H1 (cell line): Measurements from ENCODE around the gene NPSR1. TPM values are rescaled to one million over a fixed set of nuclear protein-coding genes. Genes with fewer than 3 reads are reported as not detected.

Experiments used
- CTCF ChIA-PET: fragments of 300-600 bp; sonication (Branson Sonifier 250); formaldehyde crosslinking; loops from one replicate; lab custom pipeline; 2021; ENCODE audit not compliant: partially characterized antibody; lab: Charles Lee
- POLR2A ChIA-PET: fragments of 300-600 bp; sonication (Branson Sonifier 250); formaldehyde crosslinking; loops from one replicate; lab custom pipeline; 2021; ENCODE audit warnings: inconsistent platforms; ENCODE audit not compliant: partially characterized antibody; lab: Charles Lee
- DNase-seq, 2 experiments: peaks; one replicate each; pipeline versions ENCODE4 v3.0.0 to v3.0.0-alpha.2; 2010 to 2022; ENCODE audit warnings: low spot score in 2 of 2, low read depth in 1 of 2, mixed read lengths in 1 of 2
- FAIRE-seq: peaks from 2 replicates; lab custom pipeline; 2011; peaks lifted over from hg19 to GRCh38; lab: Jason Lieb, UNC
- H2AFZ ChIP-seq: 2 replicates; pipeline ENCODE4 v1.8.1; 2012; ENCODE audit warnings: low read length, inconsistent platforms
- H2AK5ac ChIP-seq: 2 replicates; pipeline ENCODE4 v1.6.1; 2013; ENCODE audit warnings: low read depth, low read length
- H2BK120ac ChIP-seq: replicated peaks from 2 replicates; pipeline ENCODE3; 2013; ENCODE audit warnings: low read depth, low read length, inconsistent platforms
- H2BK12ac ChIP-seq: 2 replicates; pipeline ENCODE4 v1.6.1; 2013; ENCODE audit warnings: low read depth, low read length
- H2BK15ac ChIP-seq: 2 replicates; pipeline ENCODE4 v1.6.1; 2013; ENCODE audit warnings: low read length
- H2BK20ac ChIP-seq: 2 replicates; pipeline ENCODE4 v1.6.1; 2013; ENCODE audit warnings: low read length
- H2BK5ac ChIP-seq: 2 replicates; pipeline ENCODE4 v1.6.1; 2013; ENCODE audit warnings: low read depth, low read length
- H3K14ac ChIP-seq: 2 replicates; pipeline ENCODE4 v1.6.1; 2013; ENCODE audit warnings: inconsistent platforms; ENCODE audit not compliant: insufficient read length
- H3K18ac ChIP-seq: 2 replicates; pipeline ENCODE4 v1.6.1; 2013; ENCODE audit warnings: low read length; ENCODE audit errors: extremely low read depth
- H3K23ac ChIP-seq: 2 replicates; pipeline ENCODE4 v1.6.1; 2013; ENCODE audit warnings: inconsistent platforms; ENCODE audit not compliant: insufficient read length
- H3K23me2 ChIP-seq: 2 replicates; pipeline ENCODE4 v1.6.1; 2013; ENCODE audit warnings: low read depth, low read length
- H3K27ac ChIP-seq: 2 replicates; pipeline ENCODE4 v1.6.1; 2011; ENCODE audit warnings: low read depth, low read length, inconsistent platforms
- H3K27me3 ChIP-seq, 4 experiments: replicated peaks in 1 of 4; 1 replicate in 1 of 4; 2 replicates in 3 of 4; pipeline versions ENCODE4 v1.6.1 to v1.8.1; 2011 to 2013; ENCODE audit warnings: low read length in 3 of 4, mild to moderate bottlenecking in 3 of 4, inconsistent platforms in 2 of 4, mixed read lengths in 2 of 4, moderate library complexity in 1 of 4; ENCODE audit not compliant: control insufficient read depth in 3 of 4, insufficient read depth in 3 of 4; ENCODE audit errors: extremely low read depth in 1 of 4
- H3K36me3 ChIP-seq, 4 experiments: 2 replicates each; pipeline versions ENCODE4 v1.6.1 to v1.8.1; 2011 to 2013; ENCODE audit warnings: mild to moderate bottlenecking in 4 of 4, low read length in 3 of 4, moderate library complexity in 2 of 4, control low read depth in 1 of 4, inconsistent platforms in 1 of 4; ENCODE audit not compliant: insufficient read depth in 4 of 4, control insufficient read depth in 2 of 4
- H3K4ac ChIP-seq: replicated peaks from 2 replicates; pipeline ENCODE3; 2013; ENCODE audit warnings: low read length, low read depth, mixed read lengths, inconsistent platforms; ENCODE audit not compliant: insufficient read length
- H3K4me1 ChIP-seq, 4 experiments: replicated peaks in 1 of 4; 1 replicate in 1 of 4; 2 replicates in 3 of 4; pipeline versions ENCODE4 v1.6.1 to v1.8.1; 2011 to 2013; ENCODE audit warnings: low read length in 3 of 4, inconsistent platforms in 2 of 4, mixed read lengths in 1 of 4; ENCODE audit not compliant: insufficient read depth in 4 of 4, control insufficient read depth in 3 of 4
- H3K4me2 ChIP-seq, 2 experiments: 2 replicates each; pipeline versions ENCODE4 v1.6.1 to v1.8.1; 2011 to 2013; ENCODE audit warnings: low read depth in 2 of 2, low read length in 2 of 2, control low read depth in 1 of 2, inconsistent platforms in 1 of 2, mild to moderate bottlenecking in 1 of 2; ENCODE audit not compliant: insufficient read depth in 1 of 2
- H3K4me3 ChIP-seq, 4 experiments: fragments of 200-600, 300-600 bp in 1 of 4; sonication (generic), shearing (Covaris generic), sonication (Bioruptor Twin) in 1 of 4; 2 replicates each; pipeline versions ENCODE4 v1.5.1 to v1.8.1; 2011 to 2016; ENCODE audit warnings: low read length in 4 of 4, low read depth in 3 of 4, control low read depth in 2 of 4, inconsistent platforms in 2 of 4, mild to moderate bottlenecking in 2 of 4, mixed read lengths in 1 of 4, moderate library complexity in 1 of 4; ENCODE audit not compliant: insufficient read depth in 2 of 4; ENCODE audit errors: extremely low read depth in 1 of 4
- H3K56ac ChIP-seq: replicated peaks from 2 replicates; pipeline ENCODE3; 2013; ENCODE audit warnings: low read depth, mild to moderate bottlenecking, mixed read lengths, low read length, inconsistent platforms; ENCODE audit not compliant: insufficient read length
- H3K79me1 ChIP-seq: 2 replicates; pipeline ENCODE4 v1.6.1; 2013; ENCODE audit warnings: low read depth, low read length, control low read depth
- H3K79me2 ChIP-seq, 2 experiments: 2 replicates each; pipeline versions ENCODE4 v1.6.1 to v1.8.1; 2012 to 2013; ENCODE audit warnings: low read length in 2 of 2, mild to moderate bottlenecking in 2 of 2, inconsistent platforms in 1 of 2; ENCODE audit not compliant: insufficient read depth in 2 of 2, control insufficient read depth in 1 of 2
- H3K9ac ChIP-seq, 4 experiments: replicated peaks in 1 of 4; 1 replicate in 1 of 4; 2 replicates in 3 of 4; pipeline versions ENCODE4 v1.6.1 to v1.8.1; 2011 to 2013; ENCODE audit warnings: low read depth in 3 of 4, low read length in 3 of 4, control low read depth in 2 of 4, mild to moderate bottlenecking in 2 of 4, moderate library complexity in 2 of 4, inconsistent platforms in 1 of 4; ENCODE audit errors: extremely low read depth in 1 of 4
- H3K9me3 ChIP-seq, 2 experiments: 2 replicates each; pipeline versions ENCODE4 v1.6.1 to v1.8.1; 2012 to 2013; ENCODE audit warnings: mild to moderate bottlenecking in 2 of 2, moderate library complexity in 2 of 2, control low read depth in 1 of 2, inconsistent platforms in 1 of 2, low read depth in 1 of 2, low read length in 1 of 2, mixed read lengths in 1 of 2; ENCODE audit not compliant: insufficient read depth in 2 of 2
- H4K20me1 ChIP-seq, 2 experiments: replicated peaks in 1 of 2; 2 replicates each; pipeline versions ENCODE3 to v1.8.1; 2011 to 2013; ENCODE audit warnings: inconsistent platforms in 2 of 2, low read length in 2 of 2, mild to moderate bottlenecking in 1 of 2; ENCODE audit not compliant: insufficient read depth in 2 of 2, control insufficient read depth in 1 of 2
- H4K5ac ChIP-seq: 2 replicates; pipeline ENCODE4 v1.6.1; 2013; ENCODE audit warnings: low read length, low read depth, mixed read lengths, inconsistent platforms; ENCODE audit not compliant: insufficient read length
- H4K8ac ChIP-seq: 2 replicates; pipeline ENCODE4 v1.8.0; 2013; ENCODE audit warnings: mild to moderate bottlenecking, moderate library complexity, low read length, inconsistent platforms; ENCODE audit not compliant: insufficient read depth; ENCODE audit errors: extremely low read depth
- H4K91ac ChIP-seq: replicated peaks from 2 replicates; pipeline ENCODE3; 2013; ENCODE audit warnings: low read length, mixed read lengths, inconsistent platforms; ENCODE audit not compliant: insufficient read length
- BACH1 ChIP-seq: IDR thresholded peaks from 2 replicates; pipeline ENCODE4 v1.6.1; 2012; ENCODE audit warnings: low read length, improper control_type of control experiment
- EP300 ChIP-seq, 2 experiments: IDR thresholded peaks; 1 replicate in 1 of 2; 2 replicates in 1 of 2; pipeline ENCODE4 v1.6.1; 2011 to 2012; ENCODE audit warnings: low read depth in 2 of 2, low read length in 2 of 2, mild to moderate bottlenecking in 2 of 2, borderline replicate concordance in 1 of 2, inconsistent platforms in 1 of 2, moderate library complexity in 1 of 2
- FOSL1 ChIP-seq: IDR thresholded peaks from 2 replicates; pipeline ENCODE4 v1.6.1; 2011; ENCODE audit warnings: mild to moderate bottlenecking, low read depth, low read length, moderate library complexity; ENCODE audit not compliant: insufficient read depth
- GTF2F1 ChIP-seq: IDR thresholded peaks from 2 replicates; pipeline ENCODE4 v1.6.1; 2012; ENCODE audit warnings: low read depth, low read length, improper control_type of control experiment, borderline replicate concordance
- KDM5A ChIP-seq: fragments of 200-600 bp; IDR thresholded peaks from 2 replicates; pipeline ENCODE4 v1.7.1; 2012; ENCODE audit warnings: mild to moderate bottlenecking, low read length, inconsistent platforms, mixed read lengths
- RNF2 ChIP-seq: fragments of 200-900, 300-1000 bp; sonication (generic); IDR thresholded peaks from 2 replicates; pipeline ENCODE4 v1.7.1; 2016; ENCODE audit warnings: borderline replicate concordance, low read depth, mild to moderate bottlenecking, antibody characterized with exemption, low read length; ENCODE audit not compliant: poor library complexity, severe bottlenecking; ENCODE audit errors: missing control alignments
- SAP30 ChIP-seq: fragments of 300-600 bp; sonication (generic); IDR thresholded peaks from 2 replicates; pipeline ENCODE4 v1.7.1; 2012; ENCODE audit warnings: low read length, moderate library complexity, mild to moderate bottlenecking, inconsistent platforms; ENCODE audit not compliant: insufficient read depth, insufficient replicate concordance
- SIN3A ChIP-seq, 2 experiments: IDR thresholded peaks in 1 of 2; conservative IDR thresholded peaks in 1 of 2; 2 replicates each; pipeline ENCODE4 v1.6.1; 2011 to 2012; ENCODE audit warnings: low read length in 2 of 2, improper control_type of control experiment in 1 of 2, low read depth in 1 of 2, mild to moderate bottlenecking in 1 of 2
- SIRT6 ChIP-seq: IDR thresholded peaks from one replicate; pipeline ENCODE4 v1.7.1; 2012; ENCODE audit warnings: low read length, inconsistent platforms
- TAF7 ChIP-seq: optimal IDR thresholded peaks from 2 replicates; pipeline ENCODE3; 2011; ENCODE audit warnings: low read depth, mild to moderate bottlenecking, inconsistent platforms, low read length, moderate library complexity, borderline replicate concordance
- WGBS, 2 experiments: shearing (Covaris generic) in 1 of 2; methylation state at CpG; one replicate each; pipeline versions ENCODE4 v1.1.6 to v1.1.7; 2013 to 2015; ENCODE audit warnings: low lambda C conversion rate in 2 of 2, mixed read lengths in 2 of 2, inconsistent platforms in 1 of 2, low coverage in 1 of 2, missing lambda C conversion rate in 1 of 2; ENCODE audit not compliant: insufficient replicate concordance in 2 of 2, insufficient coverage in 1 of 2, insufficient read length in 1 of 2; ENCODE audit errors: extremely low coverage in 1 of 2, missing lambda C conversion rate in 1 of 2; 5-methylcytosine and 5-hydroxymethylcytosine counted together
- polyA plus RNA-seq, 7 experiments: library from polyadenylated mRNA; depleted of rRNA in 3 of 7; stranded (reverse) in 5 of 7; unstranded in 2 of 7; fragments of >200 nt in 5 of 7; fragments of 200-250 nt in 2 of 7; gene quantifications; 1 replicate in 5 of 7; 2 replicates in 1 of 7; 4 replicates in 1 of 7; pipeline versions ENCODE4 v1.2.1 to v1.2.3, GENCODE V29; 2011 to 2013; ENCODE audit warnings: missing spikeins in 2 of 7, mixed read lengths in 2 of 7
- total RNA-seq: library from RNA; stranded (reverse); fragmentation: NEBNext Ultra II Directional; extraction: Animal tissue kit (Norgen Biotek cat#: 25700); gene quantifications from 2 replicates; pipeline ENCODE4 v1.2.1, GENCODE V29; 2021

Gene NPSR1
- total and polyA plus RNA-seq, 2 of the 8 experiments (the other 6 are each of a cell fraction or from before 2014, with no cell fraction given), result not detected

- 94% methylated on average over 1 of the region's 1 CpG; no CpG with 5 or more reads in 1 of the 2 experiments for WGBS, 2 experiments
- no peak overlapping the region for H3K9ac ChIP-seq
- FAIRE-seq (no peak), DNase-seq (no peak)
- no peak overlapping the region for H4K8ac ChIP-seq
- no peak overlapping the region for H2AK5ac ChIP-seq
- no peak overlapping the region for H2BK20ac ChIP-seq
- H2BK12ac ChIP-seq, result no peak overlapping the region
- no peak overlapping the region for H3K4me2 ChIP-seq
- no peak overlapping the region for H3K4ac ChIP-seq
- no peaks in the 10 kb centered on the region for H3K79me2 ChIP-seq
- no peak overlapping the region for H2AFZ ChIP-seq
- CTCF ChIA-PET, result interaction anchor here (0.9 to 1.7 kb wide), 6 partner anchors 11 to 166 kb away, joined by 3 to 5 read pairs (median 4); no protein-coding TSS in a partner anchor
- H3K4me3 ChIP-seq, result no peak overlapping the region
- no peak overlapping the region for H2BK15ac ChIP-seq
- no peaks in the 10 kb centered on the region for H4K20me1 ChIP-seq
- no peak overlapping the region for H2BK120ac ChIP-seq
- no peak overlapping the region for H3K56ac ChIP-seq
- no peak overlapping the region for H4K91ac ChIP-seq
- H3K27me3 ChIP-seq, result no peaks in the 10 kb centered on the region
- no peaks in the 10 kb centered on the region for H3K79me1 ChIP-seq
- no peak overlapping the region for H3K18ac ChIP-seq
- H3K4me1 ChIP-seq, result no peaks in the 10 kb centered on the region; a peak in 2 of 7 replicates
- H3K23me2 ChIP-seq, result no peaks in the 10 kb centered on the region
- POLR2A ChIA-PET, result no interaction called here
- no peak overlapping the region for H4K5ac ChIP-seq
- H3K9me3 ChIP-seq, result no peaks in the 10 kb centered on the region
- no peak overlapping the region for H2BK5ac ChIP-seq
- no peak overlapping the region for H3K23ac ChIP-seq
- no peak overlapping the region for H3K27ac ChIP-seq
- no peaks in the 10 kb centered on the region for H3K36me3 ChIP-seq
- H3K14ac ChIP-seq, result no peak overlapping the region
- no peak for TF ChIP-seq RNF2
- no peak for TF ChIP-seq SIRT6
- TF ChIP-seq FOSL1, result no peak
- TF ChIP-seq KDM5A, result no peak
- TF ChIP-seq SIN3A (conservative IDR thresholded peaks at IDR 0.05 in 1 of 2, IDR thresholded peaks at IDR 0.05 in 1 of 2; ENCODE audit: low read depth in 1 of 2, low read length in 2 of 2), result no peak
- TF ChIP-seq BACH1, result no peak
- TF ChIP-seq SAP30, result no peak
- no peak for TF ChIP-seq TAF7
- no peak for TF ChIP-seq GTF2F1
- no peak for TF ChIP-seq EP300 (IDR thresholded peaks at IDR 0.05; ENCODE audit: borderline replicate concordance in 1 of 2, low read depth in 2 of 2, low read length in 2 of 2)
Measured at GRCh38 chr7:34761206-34761605, 103.2 kb downstream of the NPSR1 start.
